Stimulated activated CD8-positive, alpha-beta memory T cell treated with anti-CD3 and anti-CD28 coated beads, Interleukin-15, amount 100 ng/mL, for 1 hour (primary cell): Measurements from ENCODE around the gene NEURL1.
"Not testable (repeated sequence)": the region's sequence is repeated elsewhere in the genome, so short reads cannot be mapped to it uniquely, and the experiment has no call there.

Experiments
- DNase-seq: peaks from one replicate; pipeline ENCODE4 v3.0.0-alpha.2; 2020; ENCODE audit warnings: low read depth

Gene NEURL1

DNA sequence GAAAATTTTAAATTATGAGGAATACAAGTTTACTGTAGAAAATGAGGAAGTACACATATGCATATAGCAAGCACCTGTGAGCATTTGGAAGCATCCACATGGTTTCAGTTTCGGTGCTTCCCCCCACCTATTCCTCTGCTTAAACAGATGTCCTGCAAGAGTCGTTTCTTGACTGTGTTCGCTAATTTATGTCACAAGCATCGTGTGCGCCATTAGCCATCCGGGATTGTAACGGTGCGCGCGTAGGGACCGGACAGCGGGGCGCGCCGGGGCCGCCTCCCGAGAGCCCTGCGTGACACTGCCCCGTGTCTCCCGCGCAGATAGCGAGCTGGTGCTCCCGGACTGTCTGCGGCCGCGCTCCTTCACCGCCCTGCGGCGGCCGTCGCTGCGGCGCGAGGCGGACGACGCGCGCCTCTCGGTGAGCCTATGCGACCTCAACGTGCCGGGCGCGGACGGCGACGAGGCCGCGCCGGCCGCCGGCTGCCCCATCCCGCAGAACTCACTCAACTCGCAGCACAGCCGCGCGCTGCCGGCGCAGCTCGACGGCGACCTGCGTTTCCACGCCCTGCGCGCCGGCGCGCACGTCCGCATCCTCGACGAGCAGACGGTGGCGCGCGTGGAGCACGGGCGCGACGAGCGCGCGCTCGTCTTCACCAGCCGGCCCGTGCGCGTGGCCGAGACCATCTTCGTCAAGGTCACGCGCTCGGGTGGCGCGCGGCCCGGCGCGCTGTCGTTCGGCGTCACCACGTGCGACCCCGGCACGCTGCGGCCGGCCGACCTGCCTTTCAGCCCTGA is 90.9 kb downstream of the NEURL1 start:
- no peak for DNase-seq

GRCh38 chr10:103585011-103585405 is 91.5 kb downstream of the NEURL1 start:
- no peak for DNase-seq

GRCh38 chr10:103587073-103587472 is 93.6 kb downstream of the NEURL1 start:
- no peak for DNase-seq

GRCh38 chr10:103589074-103589630 is 95.6 kb downstream of the NEURL1 start:
- no peak for DNase-seq

DNA sequence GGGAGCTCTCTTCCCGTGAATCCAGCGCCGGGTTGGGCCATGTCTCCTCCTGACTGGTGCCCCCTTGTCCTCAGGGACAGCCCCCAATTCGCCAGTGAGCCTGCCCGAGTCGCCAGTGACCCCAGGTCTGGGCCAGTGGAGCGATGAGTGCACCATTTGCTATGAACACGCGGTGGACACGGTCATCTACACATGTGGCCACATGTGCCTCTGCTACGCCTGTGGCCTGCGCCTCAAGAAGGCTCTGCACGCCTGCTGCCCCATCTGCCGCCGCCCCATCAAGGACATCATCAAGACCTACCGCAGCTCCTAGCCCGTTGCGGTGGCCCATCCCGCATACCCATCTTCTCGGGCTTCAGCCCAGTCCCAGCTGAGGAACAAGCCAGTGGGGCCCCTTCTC is 96.6 kb downstream of the NEURL1 start:
- no peak for DNase-seq

DNA sequence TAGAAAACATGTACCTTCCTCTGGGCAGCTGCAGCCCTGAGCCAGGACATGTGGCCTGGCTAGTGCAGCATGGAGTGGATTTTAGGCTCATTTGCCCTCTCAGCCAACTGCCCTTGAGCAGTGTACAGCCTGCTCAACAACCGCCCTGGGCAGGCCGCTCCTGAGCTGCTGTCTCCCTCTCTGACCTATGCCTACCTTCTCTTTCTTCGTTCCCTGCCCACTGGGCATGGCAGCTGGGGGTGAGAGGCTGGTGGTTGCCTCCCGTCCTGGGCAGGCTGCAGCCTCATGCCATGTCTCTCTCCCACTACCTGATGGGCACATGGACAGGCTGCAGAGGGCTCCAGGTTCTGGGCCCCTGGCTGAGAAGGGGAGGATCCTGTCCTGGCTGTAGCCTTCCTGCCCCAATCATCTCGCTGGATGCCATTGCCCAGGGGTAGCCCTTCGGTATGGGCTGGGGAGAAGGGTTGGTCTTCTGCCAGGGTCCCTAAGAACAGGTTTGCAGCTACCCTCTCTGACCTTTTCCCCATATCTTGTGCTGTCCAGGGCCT is 97.3 kb downstream of the NEURL1 start:
- DNase-seq: no peak

GRCh38 chr10:103592186-103593021 is 98.9 kb downstream of the NEURL1 start:
- peak; percentile 20 for DNase-seq

DNA sequence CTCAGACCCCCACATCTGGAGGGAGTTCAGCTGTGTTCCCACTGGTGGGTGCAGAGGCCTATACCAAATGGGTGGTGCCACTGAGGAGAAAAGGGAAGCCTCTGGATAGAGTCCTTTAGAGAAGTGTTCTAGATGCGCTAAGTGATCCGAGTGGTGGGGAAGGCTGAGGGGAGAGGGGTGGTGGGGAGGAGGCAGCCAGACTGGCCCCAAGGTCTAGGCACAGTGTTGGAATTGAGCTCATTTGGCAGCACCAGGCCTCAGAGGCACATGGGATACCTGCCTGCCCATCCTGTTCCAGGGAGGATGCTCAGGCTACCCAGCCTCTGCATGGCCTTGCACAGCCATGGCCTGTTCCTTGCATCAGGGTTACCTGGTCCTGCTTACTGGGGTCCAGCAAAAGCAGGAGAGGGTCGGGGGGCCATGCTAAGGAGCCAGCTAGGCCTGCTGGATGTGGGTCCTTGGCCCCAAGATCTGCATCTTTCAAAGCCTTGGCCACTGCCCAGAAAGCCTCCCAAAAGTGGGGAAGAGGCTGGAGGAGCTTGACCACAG is 99.6 kb downstream of the NEURL1 start:
- no peak for DNase-seq

DNA sequence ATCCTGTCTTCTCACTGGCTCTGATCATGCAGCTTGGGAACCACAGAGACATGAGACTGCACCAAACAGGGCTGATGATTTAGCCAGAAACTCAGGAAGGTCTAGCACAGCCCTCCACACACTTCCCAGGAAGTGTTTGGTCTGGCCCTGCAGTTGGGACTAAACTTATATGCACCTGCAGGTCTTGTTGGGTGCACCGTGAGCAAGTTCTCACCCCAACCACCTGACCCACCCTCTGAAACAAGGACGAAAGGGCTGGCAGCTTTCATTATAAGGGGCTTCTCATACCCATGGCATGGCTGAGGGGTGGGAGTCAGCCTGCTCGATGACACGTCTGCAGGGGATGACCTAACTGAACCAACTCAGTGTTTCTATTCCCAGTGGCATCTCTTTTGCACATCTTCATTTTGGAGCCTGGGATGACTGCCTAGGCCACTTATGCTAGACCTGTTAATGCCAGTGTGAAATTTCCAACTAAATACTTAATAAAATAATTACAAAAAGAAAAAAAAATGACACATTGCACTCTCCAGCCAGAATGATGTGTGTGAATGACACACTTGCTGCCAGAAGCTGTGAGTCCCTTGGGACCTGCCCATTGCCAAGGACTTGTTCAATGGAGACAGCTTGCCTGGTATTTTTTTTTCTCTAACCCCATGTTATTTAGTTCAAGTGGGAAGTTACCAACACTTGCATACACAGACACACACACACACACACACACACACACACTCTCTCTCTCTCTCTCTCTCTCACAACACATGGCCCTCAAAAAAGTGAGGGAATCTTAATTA is 102.6 kb downstream of the NEURL1 start:
- no peak for DNase-seq

GRCh38 chr10:103597003-103597402 is 103.5 kb downstream of the NEURL1 start:
- DNase-seq: no peak

DNA sequence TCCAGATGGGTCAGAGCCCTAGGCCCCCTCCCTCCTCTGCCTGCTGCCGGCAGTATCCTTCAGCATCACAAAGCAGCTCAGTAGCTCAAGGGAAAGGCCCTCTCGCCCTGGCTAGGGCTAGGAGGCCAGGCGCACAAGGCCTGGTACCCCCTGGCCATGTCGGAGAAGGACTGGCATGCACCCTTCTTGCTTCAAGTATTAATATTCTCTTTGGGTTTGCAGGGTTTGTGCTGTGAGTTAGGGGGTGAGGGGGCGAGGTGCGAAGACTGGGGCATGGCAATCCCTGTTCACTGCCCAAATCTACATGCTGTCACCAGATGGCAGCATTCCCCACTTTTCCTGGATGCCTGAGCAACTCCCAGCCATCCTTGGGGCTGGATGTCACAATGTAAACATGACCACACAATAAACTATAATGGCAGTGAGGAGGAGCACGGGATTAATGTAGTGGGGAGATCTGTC is 105.2 kb downstream of the NEURL1 start:
- DNase-seq: no peak

- DNase-seq: no peak
These were observed 105.7 kb downstream of the NEURL1 start for GRCh38 chr10:103599211-103599610.

DNA sequence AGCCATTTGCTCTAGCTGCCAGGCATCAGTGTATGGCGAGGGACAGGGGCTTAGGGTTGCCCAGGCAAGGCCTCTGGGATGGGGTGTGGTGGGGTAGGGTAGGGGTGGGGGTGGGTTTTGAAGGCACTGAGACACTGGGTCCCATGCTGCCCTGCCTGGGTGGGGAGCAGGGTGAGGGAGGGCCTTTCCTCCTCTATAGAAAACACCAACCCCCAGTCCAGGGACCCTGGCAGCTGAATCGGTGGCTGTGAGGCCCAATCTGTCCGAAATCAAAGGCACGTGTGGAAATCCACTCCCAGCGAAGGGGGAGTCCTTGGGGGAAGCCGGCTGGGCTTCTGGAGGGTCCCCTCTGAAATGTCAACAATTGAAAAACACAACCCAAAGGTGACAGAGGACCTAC is 106.4 kb downstream of the NEURL1 start:
- DNase-seq: no peak

- DNase-seq: no peak
These were observed 106.8 kb downstream of the NEURL1 start for GRCh38 chr10:103600325-103600724.

- DNase-seq: no peak
These were observed 107.6 kb downstream of the NEURL1 start for GRCh38 chr10:103600956-103601569.

GRCh38 chr10:103602028-103602851 is 108.7 kb downstream of the NEURL1 start:
- no peak for DNase-seq

DNA sequence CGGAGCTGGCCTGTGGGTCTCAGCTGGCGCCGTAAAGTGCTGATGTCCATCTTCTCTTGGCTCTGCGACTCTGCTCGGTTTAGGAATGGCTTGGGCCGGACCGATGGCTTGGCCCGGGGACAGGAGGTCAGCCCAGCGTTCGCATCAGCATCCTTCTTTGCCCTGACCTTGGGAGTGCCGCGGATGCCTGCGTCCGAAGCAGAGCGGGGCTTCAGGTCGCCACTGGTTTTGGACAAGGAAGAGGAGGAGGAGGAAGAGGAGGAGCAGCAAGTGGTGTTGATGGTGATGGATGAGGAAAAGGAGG is 109.3 kb downstream of the NEURL1 start:
- no peak for DNase-seq

DNA sequence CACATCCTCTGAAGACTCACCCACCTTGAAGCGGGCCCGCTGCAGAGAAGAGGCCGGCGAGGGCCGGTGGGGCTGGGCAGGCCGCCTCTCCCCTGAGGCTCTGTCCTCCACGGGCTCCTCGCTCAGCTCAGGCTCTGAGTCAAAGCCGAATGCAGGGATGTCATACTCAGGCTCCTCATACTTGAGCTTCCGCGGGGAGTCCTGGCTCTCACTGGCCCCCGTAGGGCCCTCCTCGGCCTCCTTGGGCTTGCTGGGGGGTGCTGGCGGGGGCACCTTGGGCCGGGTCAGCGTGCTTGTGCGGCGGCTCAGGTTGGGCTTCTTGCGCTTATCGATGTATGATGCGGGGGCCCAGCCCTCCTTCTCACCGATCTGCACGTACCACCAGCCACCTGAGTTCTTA is 109.9 kb downstream of the NEURL1 start:
- no peak for DNase-seq

DNA sequence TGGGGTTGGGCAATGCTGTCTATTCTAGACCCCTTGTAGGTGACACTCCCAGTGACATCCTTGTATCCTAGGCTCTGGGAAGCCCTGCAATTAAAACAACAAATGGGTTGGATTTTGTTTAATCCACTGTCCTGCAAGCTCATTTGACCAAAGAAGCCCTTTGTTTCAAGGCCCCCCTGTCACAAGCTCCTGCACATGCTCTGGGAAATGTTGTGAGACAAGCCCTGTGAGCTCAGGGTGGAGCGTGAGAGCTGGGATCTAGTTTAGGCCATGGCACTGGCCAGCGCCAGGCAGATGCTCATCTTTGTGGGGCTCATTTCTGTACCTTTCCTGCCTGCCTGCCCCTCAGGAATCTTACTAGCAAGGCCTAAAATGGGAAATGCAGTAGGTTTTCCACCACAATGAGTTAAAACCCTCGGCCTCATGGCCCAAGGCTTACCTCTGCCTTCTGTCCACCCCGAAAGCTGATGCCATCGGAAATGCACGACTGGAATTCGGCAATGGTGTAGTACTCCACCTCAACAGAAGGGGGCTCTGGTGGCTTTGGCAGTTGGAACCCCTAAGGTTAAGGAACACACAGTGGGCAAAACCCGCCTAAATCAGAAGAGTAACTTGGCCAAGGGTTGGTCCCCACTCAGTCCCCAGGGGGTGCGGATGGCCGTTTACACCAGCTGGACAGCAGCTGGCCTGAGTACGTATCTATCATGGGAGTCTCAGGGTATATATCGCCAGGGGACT is 112.0 kb downstream of the NEURL1 start:
- peak; percentile 8 for DNase-seq

DNA sequence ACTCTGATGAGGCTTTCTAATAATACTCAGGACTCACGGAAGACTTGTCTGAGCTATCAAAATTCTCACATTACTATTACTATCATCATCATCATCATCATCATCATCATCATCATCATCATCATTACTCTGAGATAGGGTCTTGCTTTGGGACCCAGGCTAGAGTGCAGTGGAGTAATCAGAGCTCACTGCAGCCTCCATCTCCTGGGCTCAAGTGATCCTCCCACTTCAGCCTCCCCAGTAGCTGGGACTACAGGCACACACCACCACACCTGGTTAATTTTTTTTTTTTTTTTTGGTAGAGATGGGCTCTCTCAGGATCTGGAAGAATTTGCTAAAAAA is 112.6 kb downstream of the NEURL1 start:
- DNase-seq: not testable (repeated sequence)
